HG03342 (cell line): ENCODE data around the gene BAHCC1.

ENCODE experiments used
- ATAC-seq: cut with Tn5 transposase; IDR thresholded peaks from one replicate; pipeline ENCODE4 v1.9.1; 2021; ENCODE audit warnings: mild to moderate bottlenecking, moderate library complexity; ENCODE audit not compliant: unreplicated experiment

The BAHCC1 gene

GRCh38 chr17:81511804-81512561, 116.7 kb downstream of the BAHCC1 start:
- no peak for ATAC-seq

- ATAC-seq: peak; percentile 44
Observed at GRCh38 chr17:81512562-81513371, 117.5 kb downstream of the BAHCC1 start, which contains the start of gene ACTG1. ACTG1 (minus strand) TSS chr17:81512799; CDS start chr17:81512354, 445 bp downstream.

DNA sequence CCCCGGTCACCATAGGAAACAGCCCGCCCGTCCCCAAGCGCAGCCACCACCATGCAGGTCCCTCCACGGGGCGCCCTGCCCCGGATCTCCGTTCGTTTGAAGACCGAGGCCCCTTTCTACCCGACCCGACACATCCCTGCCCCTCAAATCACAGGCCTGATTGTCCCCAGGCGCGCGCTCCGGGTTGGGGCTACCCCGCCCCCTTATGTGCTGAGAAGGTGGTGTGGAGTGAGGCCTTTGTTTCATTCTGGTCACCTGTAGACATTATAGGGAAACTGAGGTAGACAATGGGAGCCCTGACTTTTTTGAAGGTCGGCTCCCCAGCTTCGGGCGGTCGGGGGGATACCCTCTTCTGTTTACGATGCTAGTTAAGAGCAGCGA, 118.1 kb downstream of the BAHCC1 start:
- peak; percentile 7 for ATAC-seq

DNA sequence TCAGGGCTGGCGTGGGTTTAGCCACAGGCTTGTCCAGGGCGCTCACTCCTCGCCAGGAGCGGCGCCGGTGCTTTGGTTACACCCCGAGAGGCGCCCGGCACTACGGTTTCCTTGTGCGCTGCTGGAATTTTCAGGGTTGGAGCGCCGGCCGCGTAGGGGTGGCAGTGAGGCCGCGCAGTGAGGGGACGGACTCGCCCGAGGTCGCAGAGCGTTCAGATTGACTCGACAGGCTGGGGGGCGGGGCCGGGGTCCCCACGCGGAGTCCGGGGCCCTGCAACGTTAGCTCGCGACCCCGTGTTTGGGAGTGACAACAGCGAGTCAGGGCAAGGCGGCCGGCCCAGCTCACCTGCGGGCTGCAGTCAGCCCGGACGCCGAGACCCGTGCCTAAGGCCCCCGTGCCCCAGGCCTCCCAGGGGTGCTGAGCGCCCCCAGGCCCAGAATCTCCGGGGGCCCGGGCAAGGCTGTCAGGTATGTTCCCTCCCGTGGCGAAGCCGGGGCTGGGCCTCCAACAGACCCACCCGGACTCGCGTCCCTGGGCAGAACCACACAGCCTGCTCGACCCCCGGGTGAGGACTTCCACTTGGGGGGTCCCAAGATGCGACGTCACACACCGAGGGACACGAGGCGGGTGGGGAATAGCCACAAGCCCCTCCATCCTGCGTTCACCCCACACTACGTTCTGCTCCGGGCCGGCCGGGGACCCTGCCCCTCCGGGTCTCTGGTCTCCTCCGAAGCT, 118.7 kb downstream of the BAHCC1 start:
- ATAC-seq: no peak

GRCh38 chr17:81514489-81514738, 119.2 kb downstream of the BAHCC1 start:
- ATAC-seq: no peak

GRCh38 chr17:81514739-81515529, 119.7 kb downstream of the BAHCC1 start:
- ATAC-seq: peak; percentile 14

DNA sequence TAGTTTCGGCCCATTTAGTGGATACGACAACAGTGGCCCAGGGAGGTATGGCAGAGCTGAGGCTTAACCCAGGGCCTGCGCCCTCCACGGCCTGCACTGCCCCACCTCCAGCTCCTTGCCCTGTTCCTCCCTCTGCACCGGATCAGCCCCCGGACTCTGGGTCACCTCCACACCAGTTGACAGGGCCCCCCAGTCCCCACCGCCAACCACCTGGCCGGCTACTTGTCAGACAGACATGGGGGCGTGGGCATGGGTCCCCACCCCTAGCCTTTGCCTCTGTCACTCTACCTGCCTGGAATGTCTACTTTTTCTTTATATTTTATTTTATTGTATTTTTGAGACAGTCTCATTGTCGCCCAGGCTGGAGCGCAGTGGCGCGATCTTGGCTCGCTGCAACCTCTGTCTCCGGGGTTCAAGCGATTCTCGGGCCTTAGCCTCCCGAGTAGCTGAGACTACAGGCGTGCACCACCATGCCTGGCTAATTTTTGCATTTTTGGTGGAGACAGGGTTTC, 120.3 kb downstream of the BAHCC1 start:
- no peak for ATAC-seq
